Ramos (cell line): ENCODE results near the gene IFNA17.
"Not testable (repeated sequence)": the region's sequence is repeated elsewhere in the genome, so short reads cannot be mapped to it uniquely, and the experiment has no call there.

Experiments
- in situ Hi-C: fragments of 300-500 bp; cut with MboI; formaldehyde crosslinking; loops from one replicate; pipeline ENCODE4 v1.14.3; 2022; ENCODE audit warnings: low sequenced_read_pairs; ENCODE audit not compliant: unreplicated experiment

IFNA17 gene

DNA sequence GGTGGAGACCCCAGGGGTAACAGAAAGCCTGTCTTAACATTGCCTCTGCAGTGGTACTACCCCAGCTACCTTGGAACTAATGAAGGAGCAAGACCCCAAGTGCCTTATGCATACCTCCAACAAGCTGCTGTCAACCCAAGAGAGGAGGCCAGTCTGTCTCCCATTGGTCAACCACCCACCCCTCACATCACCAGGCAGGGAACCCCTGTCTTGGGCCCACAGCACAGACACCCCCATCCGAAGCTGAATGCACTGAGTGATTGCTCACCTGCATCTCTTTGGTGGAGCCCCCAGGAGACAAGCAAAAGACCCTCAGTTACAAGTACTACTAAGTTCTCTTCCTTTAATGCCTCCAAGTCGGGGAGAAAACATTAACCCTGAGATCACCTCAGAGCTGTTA is 15.9 kb downstream of the IFNA17 start:
- in situ Hi-C loops, result not testable (repeated sequence)

DNA sequence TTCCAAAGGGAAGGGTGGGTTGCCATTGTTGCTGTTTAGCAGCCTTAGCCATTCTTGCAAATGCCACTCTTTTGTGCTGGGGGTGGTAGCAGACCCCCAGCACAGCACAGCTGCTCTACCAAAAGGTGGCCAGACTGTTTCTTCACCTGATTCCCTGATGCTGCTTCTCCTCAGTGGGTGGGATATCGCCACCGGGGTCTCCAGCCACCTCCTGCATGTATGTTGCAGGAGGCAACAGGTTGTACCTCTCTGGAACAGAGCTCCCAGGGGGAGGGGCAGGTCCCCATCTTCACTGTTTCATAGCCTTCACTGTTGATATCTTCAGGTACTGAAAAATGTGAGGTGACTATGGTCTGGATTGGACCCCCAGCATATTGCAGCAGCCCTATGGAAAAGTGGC is 17.2 kb downstream of the IFNA17 start:
- in situ Hi-C loops, result not testable (repeated sequence)

DNA sequence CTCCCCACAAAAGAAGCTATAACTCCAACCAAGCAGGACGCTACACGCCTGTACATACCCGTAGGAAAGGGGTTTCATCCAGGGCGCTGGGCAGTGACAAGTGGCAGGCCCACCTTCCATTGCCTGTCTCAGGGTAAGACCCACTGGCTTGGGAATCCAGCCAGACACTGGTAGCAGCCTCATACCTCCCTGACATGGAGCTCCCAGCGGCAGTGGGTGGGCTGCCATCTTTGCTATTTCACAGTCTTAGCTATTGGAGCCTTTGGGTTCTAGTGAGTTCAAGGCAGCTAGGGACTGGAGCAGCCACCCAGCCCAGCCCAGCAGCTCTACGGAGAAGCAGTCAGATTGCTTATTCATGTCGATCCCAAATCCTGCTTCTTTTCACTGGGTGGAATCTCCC is 17.7 kb downstream of the IFNA17 start:
- in situ Hi-C loops, result no loop called here

DNA sequence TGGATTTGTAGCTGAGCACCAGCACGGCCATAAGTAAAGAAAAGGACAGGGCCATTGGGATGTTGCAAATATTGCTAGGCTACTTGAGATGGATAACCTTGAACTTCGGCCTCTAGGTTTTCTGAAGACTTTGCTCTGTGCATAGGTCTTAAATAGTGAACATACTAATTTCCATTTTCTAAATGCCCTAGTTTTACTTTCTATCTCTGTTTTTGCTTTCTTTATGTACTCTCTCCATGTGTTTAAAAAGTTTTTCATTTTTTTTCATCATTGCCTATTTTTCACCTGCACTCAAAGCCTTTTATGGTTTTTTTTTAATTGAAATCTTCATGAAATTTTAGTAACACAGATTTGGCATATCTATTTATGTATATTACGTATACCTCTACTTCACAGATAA is 21.0 kb downstream of the IFNA17 start, which contains the start of gene IFNA10:
TSS of gene IFNA10 (minus strand) at position 101 of the 400 bp plus-strand sequence. CDS start at position 55, 46 bp downstream.
- in situ Hi-C loops, result not testable (repeated sequence)

DNA sequence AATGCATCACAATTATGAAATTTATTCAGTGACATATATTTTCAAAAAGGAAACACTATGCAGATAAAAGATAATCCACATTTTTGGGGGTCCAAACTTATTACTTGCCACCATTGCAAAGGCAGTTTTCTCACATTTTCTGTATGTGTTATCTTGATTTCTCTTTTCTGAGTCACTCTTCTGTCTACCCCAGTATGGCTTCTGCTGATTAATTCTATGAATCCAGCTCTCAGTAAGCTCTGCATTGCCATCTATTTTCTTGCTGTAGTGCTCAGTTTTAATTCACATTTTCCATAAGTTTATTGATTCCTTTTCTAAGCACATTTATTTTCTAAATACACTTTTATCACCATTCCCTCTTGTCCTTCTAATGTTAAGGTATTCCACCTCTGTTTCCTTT is 22.8 kb downstream of the IFNA17 start:
- in situ Hi-C loops, result no loop called here

DNA sequence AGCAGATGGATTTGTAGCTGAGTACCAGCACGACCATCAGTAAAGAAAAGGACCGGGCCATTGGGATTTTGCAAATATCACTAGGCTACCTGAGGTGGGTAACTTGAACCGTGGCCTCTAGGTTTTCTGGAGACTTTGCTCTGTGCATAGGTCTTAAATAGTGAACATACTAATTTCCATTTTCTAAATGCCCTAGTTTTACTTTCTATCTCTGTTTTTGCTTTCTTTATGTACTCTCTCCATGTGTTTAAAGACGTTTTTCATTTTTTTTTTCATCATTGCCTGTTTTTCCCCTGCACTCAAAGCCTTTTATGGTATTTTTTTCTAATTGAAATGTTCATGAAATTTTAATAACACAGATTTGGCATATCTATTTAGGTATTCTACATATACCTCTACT is 25.9 kb downstream of the IFNA17 start, which contains the start of gene IFNA7:
TSS of gene IFNA7 (minus strand) at position 101 of the 400 bp plus-strand sequence. CDS start at position 61, 40 bp downstream.
- in situ Hi-C loops, result not testable (repeated sequence)

GRCh38 chr9:21194867-21195776 is 32.9 kb downstream of the IFNA17 start:
- in situ Hi-C loops, result not testable (repeated sequence)

- in situ Hi-C loops, result not testable (repeated sequence)
These were observed 40.5 kb downstream of the IFNA17 start, which contains the start of gene IFNA4 for GRCh38 chr9:21187487-21187886. Gene IFNA4 (minus strand): TSS chr9:21187587. CDS start chr9:21187531, 56 bp downstream.

GRCh38 chr9:21182810-21183736 is 44.9 kb downstream of the IFNA17 start:
- in situ Hi-C loops, result not testable (repeated sequence)
